H9 (cell line): ENCODE results near the gene FHL3. TPM values are rescaled to one million over a fixed set of nuclear protein-coding genes. Genes with fewer than 3 reads are reported as not detected.
A peak's percentile ranks its signal among the peaks of the same experiment; 100 is the strongest.

Experiments
- DNase-seq: peaks from one replicate; pipeline ENCODE4 v3.0.0-alpha.2; 2017
- H2AFZ ChIP-seq: one replicate; pipeline ENCODE4 v1.6.1; 2013; ENCODE audit warnings: mild to moderate bottlenecking, low read length, control low read depth, moderate library complexity
- H2AK5ac ChIP-seq: 2 replicates; pipeline ENCODE4 v1.6.1; 2013; ENCODE audit warnings: low read length, control low read depth, mixed read lengths; ENCODE audit not compliant: insufficient read length
- H2BK120ac ChIP-seq: one replicate; pipeline ENCODE4 v1.6.1; 2013; ENCODE audit warnings: low read depth, mild to moderate bottlenecking, low read length, control low read depth, inconsistent platforms; ENCODE audit not compliant: poor library complexity, severe bottlenecking
- H2BK12ac ChIP-seq: 2 replicates; pipeline ENCODE4 v1.6.1; 2013; ENCODE audit warnings: low read length, control low read depth, mixed read lengths, low read depth; ENCODE audit not compliant: insufficient read length
- H2BK15ac ChIP-seq: 2 replicates; pipeline ENCODE4 v1.6.1; 2013; ENCODE audit warnings: low read depth, low read length, control low read depth
- H2BK20ac ChIP-seq: one replicate; pipeline ENCODE4 v1.6.1; 2013; ENCODE audit warnings: low read depth, mild to moderate bottlenecking, low read length, control low read depth, inconsistent platforms; ENCODE audit not compliant: poor library complexity, severe bottlenecking
- H2BK5ac ChIP-seq: 2 replicates; pipeline ENCODE4 v1.6.1; 2013; ENCODE audit warnings: low read length, control low read depth, mixed read lengths; ENCODE audit not compliant: insufficient read length
- H3K14ac ChIP-seq: 2 replicates; pipeline ENCODE4 v1.6.1; 2013; ENCODE audit warnings: low read length, control low read depth; ENCODE audit not compliant: insufficient read depth
- H3K18ac ChIP-seq: 2 replicates; pipeline ENCODE4 v1.6.1; 2013; ENCODE audit warnings: low read depth, mild to moderate bottlenecking, mixed read lengths, low read length, control low read depth; ENCODE audit not compliant: insufficient read length
- H3K23ac ChIP-seq: 2 replicates; pipeline ENCODE4 v1.6.1; 2013; ENCODE audit warnings: low read length, control low read depth, mixed read lengths, low read depth; ENCODE audit not compliant: insufficient read length
- H3K23me2 ChIP-seq: 2 replicates; pipeline ENCODE4 v1.6.1; 2013; ENCODE audit warnings: low read depth, mild to moderate bottlenecking, mixed read lengths, low read length, control low read depth; ENCODE audit not compliant: insufficient read length, poor library complexity, severe bottlenecking
- H3K27ac ChIP-seq: 2 replicates; pipeline ENCODE4 v1.5.1; 2013; ENCODE audit warnings: low read length, control low read depth, mixed read lengths, low read depth; ENCODE audit not compliant: insufficient read length
- H3K27me3 ChIP-seq: 2 replicates; pipeline ENCODE4 v1.6.1; 2013; ENCODE audit warnings: low read length, control low read depth, inconsistent platforms; ENCODE audit not compliant: insufficient read depth
- H3K4ac ChIP-seq: 2 replicates; pipeline ENCODE4 v1.6.1; 2013; ENCODE audit warnings: low read depth, mild to moderate bottlenecking, control low read depth, inconsistent platforms, low read length, moderate library complexity
- H3K4me1 ChIP-seq: 2 replicates; pipeline ENCODE4 v1.6.1; 2013; ENCODE audit warnings: low read length, control low read depth, inconsistent platforms; ENCODE audit not compliant: insufficient read depth
- H3K4me2 ChIP-seq: 2 replicates; pipeline ENCODE4 v1.6.1; 2013; ENCODE audit warnings: low read length, control low read depth, mixed read lengths; ENCODE audit not compliant: insufficient read length, insufficient read depth
- H3K56ac ChIP-seq: 2 replicates; pipeline ENCODE4 v1.6.1; 2013; ENCODE audit warnings: low read depth, mild to moderate bottlenecking, mixed read lengths, low read length, control low read depth; ENCODE audit not compliant: insufficient read length
- H3K79me1 ChIP-seq: 2 replicates; pipeline ENCODE4 v1.6.1; 2013; ENCODE audit warnings: low read depth, mild to moderate bottlenecking, moderate library complexity, low read length, control low read depth, inconsistent platforms; ENCODE audit not compliant: insufficient read depth, poor library complexity, severe bottlenecking
- H3K79me2 ChIP-seq: 2 replicates; pipeline ENCODE4 v1.6.1; 2013; ENCODE audit warnings: low read length, control low read depth, inconsistent platforms; ENCODE audit not compliant: insufficient read depth
- H3K9ac ChIP-seq: 2 replicates; pipeline ENCODE4 v1.6.1; 2013; ENCODE audit warnings: low read length, control low read depth, mixed read lengths; ENCODE audit not compliant: insufficient read length; ENCODE audit errors: extremely low read depth
- H3K9me3 ChIP-seq: one replicate; pipeline ENCODE4 v1.6.1; 2013; ENCODE audit warnings: low read depth, low read length, inconsistent platforms; ENCODE audit not compliant: control insufficient read depth
- H3T11ph ChIP-seq: one replicate; pipeline ENCODE4 v1.6.1; 2013; ENCODE audit warnings: mild to moderate bottlenecking, low read length, control low read depth, inconsistent platforms
- H4K20me1 ChIP-seq: one replicate; pipeline ENCODE4 v1.6.1; 2013; ENCODE audit not compliant: control insufficient read depth, insufficient read length, insufficient read depth
- H4K5ac ChIP-seq: 2 replicates; pipeline ENCODE4 v1.6.1; 2013; ENCODE audit warnings: low read depth, mild to moderate bottlenecking, mixed read lengths, low read length, control low read depth; ENCODE audit not compliant: insufficient read length
- H4K8ac ChIP-seq: replicated peaks from 2 replicates; pipeline ENCODE4 v1.6.1; 2013; ENCODE audit warnings: low read length, control low read depth, mixed read lengths, low read depth; ENCODE audit not compliant: insufficient read length
- H4K91ac ChIP-seq: 2 replicates; pipeline ENCODE4 v1.6.1; 2013; ENCODE audit warnings: low read depth, mild to moderate bottlenecking, moderate library complexity, mixed read lengths, low read length, control low read depth; ENCODE audit not compliant: insufficient read length
- H3K27ac Mint-ChIP-seq, 3 experiments: 2 replicates in 2 of 3; 3 replicates in 1 of 3; pipeline ENCODE4 v1.8.0; 2020 to 2021; ENCODE audit warnings: mixed read lengths in 3 of 3, mild to moderate bottlenecking in 1 of 3, moderate library complexity in 1 of 3
- H3K27me3 Mint-ChIP-seq: 2 replicates; pipeline ENCODE4 v1.8.0; 2021; ENCODE audit warnings: low read depth, mild to moderate bottlenecking, moderate library complexity, mixed read lengths
- H3K36me3 Mint-ChIP-seq, 3 experiments: 2 replicates in 2 of 3; 3 replicates in 1 of 3; pipeline ENCODE4 v1.8.0; 2020 to 2021; ENCODE audit warnings: low read depth in 3 of 3, mixed read lengths in 3 of 3; ENCODE audit not compliant: insufficient read depth in 1 of 3
- H3K4me1 Mint-ChIP-seq, 2 experiments: 2 replicates each; pipeline ENCODE4 v1.8.0; 2020; ENCODE audit warnings: mixed read lengths in 2 of 2
- H3K4me3 Mint-ChIP-seq, 2 experiments: 2 replicates in 1 of 2; 3 replicates in 1 of 2; pipeline ENCODE4 v1.8.0; 2020 to 2021; ENCODE audit warnings: mild to moderate bottlenecking in 2 of 2, mixed read lengths in 2 of 2, moderate library complexity in 1 of 2
- H3K9me3 Mint-ChIP-seq, 2 experiments: 2 replicates in 1 of 2; 3 replicates in 1 of 2; pipeline ENCODE4 v1.8.0; 2020; ENCODE audit warnings: mild to moderate bottlenecking in 2 of 2, mixed read lengths in 2 of 2, moderate library complexity in 1 of 2
- CTCF ChIP-seq: fragments of 200-600 bp; sonication (generic); conservative IDR thresholded peaks from 3 replicates; pipeline ENCODE4 v1.8.0; 2021; ENCODE audit warnings: antibody characterized with exemption, mild to moderate bottlenecking
- WGBS: extraction: QIAGEN DNeasy Blood & Tissue Kit; methylation state at CpG from one replicate; pipeline ENCODE4 v1.1.7; 2013; ENCODE audit warnings: missing lambda C conversion rate, low lambda C conversion rate, mixed read lengths; ENCODE audit not compliant: insufficient read length; ENCODE audit errors: extremely low coverage; 5-methylcytosine and 5-hydroxymethylcytosine counted together
- total RNA-seq: library from RNA; stranded (reverse); gene quantifications from 2 replicates; pipeline ENCODE4 v1.2.1, GENCODE V29; 2021

The FHL3 gene
- total RNA-seq, 1 experiment from 2014 or later = 32.8 TPM

DNA sequence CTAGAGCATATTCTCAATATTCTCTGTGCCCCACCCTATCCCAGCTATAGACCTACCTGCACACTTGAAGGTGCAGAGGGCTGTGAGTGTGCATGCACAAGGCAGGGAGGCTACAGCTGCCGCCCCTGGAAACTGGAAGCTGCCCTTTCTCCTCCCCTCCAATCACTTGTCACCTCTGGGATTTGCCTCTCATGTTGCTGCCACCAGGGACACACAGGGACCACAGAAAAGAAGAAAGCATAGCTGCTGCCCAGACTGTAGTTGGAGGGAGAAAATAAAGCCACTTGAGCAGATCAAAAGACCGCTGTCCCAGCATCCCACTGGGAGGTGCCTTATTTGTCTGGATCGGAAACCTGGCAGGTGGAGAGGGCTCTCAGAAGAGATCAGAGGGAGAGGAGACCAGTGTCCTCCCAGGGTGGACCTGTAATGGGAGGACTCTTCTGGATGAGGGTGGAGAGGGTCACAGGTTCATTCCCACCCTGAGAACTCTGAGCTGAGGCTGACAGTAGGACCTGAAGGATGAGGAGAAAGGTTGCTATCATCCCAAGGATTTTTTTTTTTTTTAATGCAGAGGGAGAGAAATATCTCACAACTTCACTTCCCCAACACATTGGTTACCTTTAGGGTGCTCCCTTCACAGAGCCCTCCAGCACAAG lies 50.9 kb downstream of the FHL3 start:
- Mint-ChIP-seq H3K4me3 (peak overlapping the region in 1 of 2 experiments; percentile 16; a peak in 1 of 5 replicates), H3K27ac (no peak overlapping the region; a peak in 1 of 7 replicates), H3K9me3 (no peaks in the 10 kb centered on the region), H3K4me1 (peaks cover 5 to 14% of the 10 kb centered on the region in 2 experiments), H3K27me3 (no peaks in the 10 kb centered on the region; the same call in 1 of the 2 replicates), H3K36me3 (peaks cover 11 to 31% (median 23%) of the 10 kb centered on the region in 3 experiments; a peak in 6 of 7 replicates)
- Histone ChIP-seq H3K23me2 (no peaks in the 10 kb centered on the region), H2BK120ac (no peak overlapping the region), H3K18ac (no peak overlapping the region), H4K5ac (no peak overlapping the region), H3K9me3 (no peaks in the 10 kb centered on the region), H3K4ac (no peak overlapping the region), H4K8ac (no peak overlapping the region), H3K27me3 (no peaks in the 10 kb centered on the region), H2BK15ac (no peak overlapping the region), H4K91ac (no peak overlapping the region), H2BK20ac (no peak overlapping the region), H2BK12ac (no peak overlapping the region), H3K14ac (no peak overlapping the region), H2AK5ac (no peak overlapping the region), H3K9ac (no peak overlapping the region), H3K79me2 (no peaks in the 10 kb centered on the region), H3K4me2 (no peak overlapping the region), H2AFZ (no peak overlapping the region), H3K79me1 (no peaks in the 10 kb centered on the region), H4K20me1 (no peaks in the 10 kb centered on the region), H3K4me1 (no peaks in the 10 kb centered on the region), H3K56ac (no peak overlapping the region), H3K27ac (no peak overlapping the region), H3K23ac (no peak overlapping the region), H3T11ph (no peak overlapping the region), H2BK5ac (no peak overlapping the region)
- peak; percentile 37 for DNase-seq
- WGBS = no CpG with 5 or more reads among the region's 3 CpGs
- 0 out of 3 replicates have a peak, but pooled peaks have one; percentile 11 for TF ChIP-seq CTCF
